HG03432 (cell line): Measurements from ENCODE around the gene NPFFR1.
"Not testable (repeated sequence)": the region's sequence is repeated elsewhere in the genome, so short reads cannot be mapped to it uniquely, and the experiment has no call there.

Experiments used
- ATAC-seq: cut with Tn5 transposase; IDR thresholded peaks from one replicate; pipeline ENCODE4 v1.9.1; 2021; ENCODE audit warnings: mild to moderate bottlenecking, moderate library complexity; ENCODE audit not compliant: unreplicated experiment

NPFFR1 gene

GRCh38 chr10:70228491-70228890 lies 55.3 kb downstream of the NPFFR1 start:
- ATAC-seq = no peak

DNA sequence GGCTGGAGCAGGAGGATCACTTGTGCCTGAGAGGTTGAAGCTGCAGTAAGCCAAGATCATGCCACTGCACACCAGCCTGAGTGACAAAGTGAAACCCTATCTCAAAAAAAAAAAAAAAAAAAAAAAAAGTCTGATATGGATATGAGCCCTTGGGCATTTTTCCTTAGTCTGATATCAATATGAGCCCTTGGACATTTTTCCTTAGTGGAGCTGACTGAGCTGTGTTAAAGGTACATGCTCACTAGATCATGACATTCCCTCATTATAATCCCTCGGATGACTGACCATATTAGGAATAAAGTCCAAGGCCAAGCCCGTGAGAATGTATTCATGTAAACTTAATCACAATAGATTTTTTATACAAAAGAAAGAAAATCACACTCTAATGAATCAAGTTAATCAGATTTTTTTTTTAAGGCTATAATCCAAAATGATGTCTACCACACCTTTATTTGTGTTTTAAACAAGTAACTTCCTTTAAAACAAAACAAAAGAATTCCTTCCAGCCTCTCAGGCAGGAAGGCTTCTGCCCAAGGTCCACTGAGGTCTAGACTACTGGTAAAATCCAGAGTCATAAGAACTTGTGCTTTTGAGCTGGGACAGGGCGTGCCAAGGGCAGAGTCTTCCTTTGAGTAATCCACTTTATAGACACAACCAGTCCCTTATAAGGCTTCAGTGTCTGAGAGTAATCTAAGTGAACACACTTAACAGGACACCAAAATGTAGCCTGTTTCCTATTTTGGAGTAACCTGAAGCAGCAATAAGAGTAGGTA lies 56.1 kb downstream of the NPFFR1 start:
- no peak for ATAC-seq

GRCh38 chr10:70223728-70224127 lies 60.1 kb downstream of the NPFFR1 start:
- ATAC-seq = no peak

GRCh38 chr10:70222811-70223447 lies 60.9 kb downstream of the NPFFR1 start:
- ATAC-seq = not testable (repeated sequence)

- ATAC-seq = no peak
Measured at GRCh38 chr10:70222340-70222794, 61.4 kb downstream of the NPFFR1 start.

DNA sequence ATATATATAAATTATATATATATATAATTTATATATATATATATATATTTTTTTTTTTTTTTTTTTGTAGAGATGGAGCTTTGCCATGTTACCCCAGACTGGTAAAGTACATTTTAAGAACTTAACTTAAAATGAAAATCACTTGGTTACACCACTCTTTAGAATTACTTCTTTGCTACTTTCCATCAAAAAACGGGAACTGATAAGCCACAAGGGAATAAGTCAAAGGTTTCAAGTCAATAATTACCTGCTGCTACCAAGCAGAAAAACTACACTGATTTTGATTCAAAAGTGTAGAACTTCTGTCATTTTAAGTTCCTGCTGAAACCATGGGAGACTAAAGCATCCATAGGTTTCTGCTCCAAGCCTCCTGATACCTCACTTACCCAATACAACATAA lies 62.8 kb downstream of the NPFFR1 start:
- ATAC-seq = no peak

DNA sequence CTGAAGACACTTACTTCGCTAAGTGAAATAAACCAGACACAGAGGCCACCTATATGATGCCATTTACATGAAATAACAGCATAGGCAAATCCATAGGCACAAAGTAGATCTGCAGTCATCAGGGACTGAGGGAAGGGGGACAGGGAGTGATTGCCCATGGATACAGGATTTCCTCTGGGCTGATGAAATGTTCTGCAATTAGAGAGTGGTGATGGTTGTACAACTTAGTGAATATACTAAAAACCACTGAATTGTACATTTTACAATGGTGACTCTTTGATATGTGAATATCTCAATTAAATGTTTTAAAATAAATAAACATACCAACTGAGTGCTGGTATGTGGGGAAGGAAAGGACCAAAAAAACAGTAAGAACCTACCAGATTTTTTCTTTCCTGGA lies 70.9 kb downstream of the NPFFR1 start:
- no peak for ATAC-seq

GRCh38 chr10:70212277-70212676 lies 71.5 kb downstream of the NPFFR1 start:
- no peak for ATAC-seq

GRCh38 chr10:70206762-70207161 lies 77.0 kb downstream of the NPFFR1 start:
- no peak for ATAC-seq

GRCh38 chr10:70201105-70201504 lies 82.7 kb downstream of the NPFFR1 start:
- no peak for ATAC-seq

GRCh38 chr10:70198696-70199466 lies 84.9 kb downstream of the NPFFR1 start:
- ATAC-seq = no peak
